Activated T-helper 17 cell treated with anti-CD3 and anti-CD28 coated beads, Interleukin-2, amount 50 U/mL, for 72 hours (primary cell): ENCODE data around the gene PRKACA. TPM values are rescaled to one million over a fixed set of nuclear protein-coding genes. Genes with fewer than 3 reads are reported as not detected.

Experiments
- ATAC-seq: fragments of 150-1000 bp; cut with Tn5 transposase; replicated peaks from 2 replicates; pipeline ENCODE4 v1.10.0; 2021; ENCODE audit warnings: mild to moderate bottlenecking, moderate library complexity
- H3K27ac Mint-ChIP-seq: one replicate; pipeline ENCODE4 v1.8.0; 2022; ENCODE audit warnings: mixed read lengths
- H3K27me3 Mint-ChIP-seq: one replicate; pipeline ENCODE4 v1.8.0; 2022; ENCODE audit warnings: mixed read lengths
- H3K36me3 Mint-ChIP-seq: one replicate; pipeline ENCODE4 v1.8.0; 2022; ENCODE audit warnings: low read depth, mild to moderate bottlenecking, mixed read lengths
- H3K4me1 Mint-ChIP-seq: one replicate; pipeline ENCODE4 v1.8.0; 2022; ENCODE audit warnings: mixed read lengths
- H3K4me3 Mint-ChIP-seq: one replicate; pipeline ENCODE4 v1.8.0; 2022; ENCODE audit warnings: mild to moderate bottlenecking, mixed read lengths
- H3K9me3 Mint-ChIP-seq: one replicate; pipeline ENCODE4 v1.8.0; 2022; ENCODE audit warnings: mixed read lengths
- total RNA-seq, 2 donors: library from RNA; stranded (reverse); gene quantifications; one replicate each; pipeline ENCODE4 v1.2.3, GENCODE V29; 2022

The PRKACA gene
- total RNA-seq, 2 donors from 2014 or later: 43.1 to 69.5 TPM

GRCh38 chr19:14115756-14116155 is 1.8 kb downstream of the PRKACA start:
- Mint-ChIP-seq H3K27me3 (no peaks in the 10 kb centered on the region), H3K36me3 (no peaks in the 10 kb centered on the region), H3K4me3 (peak overlapping the region; percentile 81), H3K4me1 (peaks cover 27% of the 10 kb centered on the region), H3K9me3 (no peaks in the 10 kb centered on the region), H3K27ac (no peak overlapping the region)
- ATAC-seq: no peak

- Mint-ChIP-seq H3K4me1 (peaks cover 27% of the 10 kb centered on the region), H3K27ac (no peak overlapping the region), H3K9me3 (no peaks in the 10 kb centered on the region), H3K36me3 (no peaks in the 10 kb centered on the region), H3K27me3 (no peaks in the 10 kb centered on the region), H3K4me3 (no peak overlapping the region)
- no peak for ATAC-seq
Measured at GRCh38 chr19:14114854-14115253, 2.7 kb downstream of the PRKACA start.

GRCh38 chr19:14114439-14114838 is 3.1 kb downstream of the PRKACA start:
- no peak for ATAC-seq
- no peaks in the 10 kb centered on the region for H3K27me3 Mint-ChIP-seq
- H3K27ac Mint-ChIP-seq: no peak overlapping the region
- no peak overlapping the region for H3K4me3 Mint-ChIP-seq
- no peaks in the 10 kb centered on the region for H3K9me3 Mint-ChIP-seq
- no peaks in the 10 kb centered on the region for H3K36me3 Mint-ChIP-seq
- H3K4me1 Mint-ChIP-seq: peaks cover 27% of the 10 kb centered on the region

GRCh38 chr19:14113762-14114414 is 3.7 kb downstream of the PRKACA start:
- ATAC-seq: no peak

GRCh38 chr19:14112809-14113385 is 4.7 kb downstream of the PRKACA start:
- peaks cover 19% of the 10 kb centered on the region for H3K4me1 Mint-ChIP-seq
- no peak overlapping the region for H3K4me3 Mint-ChIP-seq
- no peak for ATAC-seq
- H3K27ac Mint-ChIP-seq: no peak overlapping the region
- H3K27me3 Mint-ChIP-seq: no peaks in the 10 kb centered on the region
- H3K36me3 Mint-ChIP-seq: peaks cover 5% of the 10 kb centered on the region
- no peaks in the 10 kb centered on the region for H3K9me3 Mint-ChIP-seq

More at GRCh38 chr19:14113762-14114414, 3.7 kb downstream of the PRKACA start:
- Mint-ChIP-seq H3K4me1 (peaks cover 24% of the 10 kb centered on the region), H3K36me3 (no peaks in the 10 kb centered on the region), H3K9me3 (no peaks in the 10 kb centered on the region), H3K4me3 (no peak overlapping the region), H3K27ac (no peak overlapping the region), H3K27me3 (no peaks in the 10 kb centered on the region)

GRCh38 chr19:14112051-14112808 is 5.3 kb downstream of the PRKACA start:
- no peaks in the 10 kb centered on the region for H3K27me3 Mint-ChIP-seq
- H3K4me3 Mint-ChIP-seq: no peak overlapping the region
- peaks cover 19% of the 10 kb centered on the region for H3K4me1 Mint-ChIP-seq
- no peak for ATAC-seq
- no peak overlapping the region for H3K27ac Mint-ChIP-seq
- H3K9me3 Mint-ChIP-seq: no peaks in the 10 kb centered on the region
- H3K36me3 Mint-ChIP-seq: peaks cover 6% of the 10 kb centered on the region

- Mint-ChIP-seq H3K27me3 (no peaks in the 10 kb centered on the region), H3K4me1 (peaks cover 16% of the 10 kb centered on the region), H3K9me3 (no peaks in the 10 kb centered on the region), H3K27ac (no peak overlapping the region), H3K4me3 (no peak overlapping the region), H3K36me3 (peaks cover 6% of the 10 kb centered on the region)
- no peak for ATAC-seq
Measured at GRCh38 chr19:14111486-14111885, 6.1 kb downstream of the PRKACA start.

- no peak for ATAC-seq
- peaks cover 7% of the 10 kb centered on the region for H3K4me1 Mint-ChIP-seq
- H3K9me3 Mint-ChIP-seq: no peaks in the 10 kb centered on the region
- no peaks in the 10 kb centered on the region for H3K27me3 Mint-ChIP-seq
- no peak overlapping the region for H3K4me3 Mint-ChIP-seq
- peaks cover 6% of the 10 kb centered on the region for H3K36me3 Mint-ChIP-seq
- H3K27ac Mint-ChIP-seq: no peak overlapping the region
Measured at GRCh38 chr19:14110650-14111049, 6.9 kb downstream of the PRKACA start.

GRCh38 chr19:14107581-14108461 is 9.7 kb downstream of the PRKACA start:
- Mint-ChIP-seq H3K27ac (no peak overlapping the region), H3K27me3 (no peaks in the 10 kb centered on the region), H3K9me3 (no peaks in the 10 kb centered on the region), H3K36me3 (peaks cover 12% of the 10 kb centered on the region), H3K4me1 (no peaks in the 10 kb centered on the region), H3K4me3 (no peak overlapping the region)
- no peak for ATAC-seq

- no peaks in the 10 kb centered on the region for H3K9me3 Mint-ChIP-seq
- no peak overlapping the region for H3K27ac Mint-ChIP-seq
- H3K27me3 Mint-ChIP-seq: no peaks in the 10 kb centered on the region
Measured at GRCh38 chr19:14106840-14107239, 10.7 kb downstream of the PRKACA start.

GRCh38 chr19:14105680-14106079 is 11.9 kb downstream of the PRKACA start:
- ATAC-seq: no peak
- Mint-ChIP-seq H3K4me1 (no peaks in the 10 kb centered on the region), H3K27ac (no peak overlapping the region), H3K27me3 (no peaks in the 10 kb centered on the region), H3K36me3 (peaks cover 15% of the 10 kb centered on the region), H3K9me3 (no peaks in the 10 kb centered on the region), H3K4me3 (no peak overlapping the region)

More at GRCh38 chr19:14106840-14107239, 10.7 kb downstream of the PRKACA start:
- Mint-ChIP-seq H3K36me3 (peaks cover 12% of the 10 kb centered on the region), H3K4me1 (no peaks in the 10 kb centered on the region), H3K4me3 (no peak overlapping the region)
- no peak for ATAC-seq

- ATAC-seq: no peak
Measured at GRCh38 chr19:14103310-14103709, 14.3 kb downstream of the PRKACA start.

GRCh38 chr19:14102756-14103155 is 14.8 kb downstream of the PRKACA start:
- no peaks in the 10 kb centered on the region for H3K4me1 Mint-ChIP-seq
- no peaks in the 10 kb centered on the region for H3K9me3 Mint-ChIP-seq
- H3K36me3 Mint-ChIP-seq: peaks cover 19% of the 10 kb centered on the region
- no peak for ATAC-seq
- no peak overlapping the region for H3K27ac Mint-ChIP-seq
- H3K27me3 Mint-ChIP-seq: no peaks in the 10 kb centered on the region
- H3K4me3 Mint-ChIP-seq: no peak overlapping the region

More at GRCh38 chr19:14103310-14103709, 14.3 kb downstream of the PRKACA start:
- no peak overlapping the region for H3K27ac Mint-ChIP-seq
- peaks cover 18% of the 10 kb centered on the region for H3K36me3 Mint-ChIP-seq
- no peaks in the 10 kb centered on the region for H3K4me1 Mint-ChIP-seq
- no peak overlapping the region for H3K4me3 Mint-ChIP-seq
- H3K27me3 Mint-ChIP-seq: no peaks in the 10 kb centered on the region
- no peaks in the 10 kb centered on the region for H3K9me3 Mint-ChIP-seq

- no peaks in the 10 kb centered on the region for H3K4me1 Mint-ChIP-seq
- H3K36me3 Mint-ChIP-seq: peaks cover 23% of the 10 kb centered on the region
- no peaks in the 10 kb centered on the region for H3K9me3 Mint-ChIP-seq
- H3K4me3 Mint-ChIP-seq: no peak overlapping the region
- H3K27ac Mint-ChIP-seq: no peak overlapping the region
- ATAC-seq: no peak
- H3K27me3 Mint-ChIP-seq: no peaks in the 10 kb centered on the region
Measured at GRCh38 chr19:14102102-14102696, 15.4 kb downstream of the PRKACA start.
